ENCODE measurements around the gene CCDC142. TPM values are rescaled to one million over a fixed set of nuclear protein-coding genes. Genes with fewer than 3 reads are reported as not detected.

Gene CCDC142
- total and polyA plus RNA-seq, 9 of the 15 experiments (the other 6 are each of a cell fraction or from before 2014, with no cell fraction given): 0.55 to 11.7 (median 7.2) TPM

DNA sequence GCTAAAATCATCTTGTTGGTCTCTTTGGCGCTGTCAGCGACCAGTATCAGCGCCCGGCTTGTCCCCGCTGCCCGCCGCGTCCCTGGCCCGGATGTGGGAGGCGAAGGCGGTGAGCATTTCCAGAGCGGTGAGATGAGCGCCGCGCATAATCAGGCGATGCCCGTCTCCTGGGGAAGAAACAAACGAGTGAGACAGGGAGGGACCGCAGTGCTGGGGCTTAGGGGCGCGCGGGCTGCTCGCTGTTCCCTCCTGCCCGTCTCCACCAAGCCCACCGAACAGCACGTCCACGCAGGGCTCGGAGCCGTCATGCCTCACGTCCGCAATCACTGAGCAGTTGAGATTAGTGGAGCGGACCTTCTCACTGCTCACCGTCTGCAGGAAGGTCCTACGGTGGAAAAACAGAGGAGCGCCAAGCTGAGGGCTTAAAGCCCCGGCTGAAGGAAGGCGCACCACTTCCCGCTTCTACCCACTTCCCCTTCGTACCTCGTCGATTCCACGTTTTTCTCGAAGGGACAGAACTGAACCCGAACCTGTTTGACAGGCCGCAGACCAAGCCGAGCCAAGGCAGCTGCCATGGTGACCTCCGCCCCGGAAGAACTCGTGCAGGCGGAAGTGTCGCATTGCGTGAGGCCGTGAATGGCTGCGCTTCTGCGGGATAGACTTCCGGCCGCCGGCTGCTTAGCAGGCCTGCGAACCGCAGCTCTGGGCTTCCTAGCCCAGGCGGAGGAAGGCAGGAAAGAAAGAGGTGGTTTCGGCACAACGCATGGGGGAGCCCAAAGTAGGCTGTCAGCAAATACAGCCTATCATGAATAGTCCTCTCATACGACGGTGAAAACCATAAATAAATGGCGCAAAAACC lies 10.5 kb downstream of the CCDC142 start, which contains the start of gene MRPL53 (continued):
- TF ChIP-seq, protein P1, sequence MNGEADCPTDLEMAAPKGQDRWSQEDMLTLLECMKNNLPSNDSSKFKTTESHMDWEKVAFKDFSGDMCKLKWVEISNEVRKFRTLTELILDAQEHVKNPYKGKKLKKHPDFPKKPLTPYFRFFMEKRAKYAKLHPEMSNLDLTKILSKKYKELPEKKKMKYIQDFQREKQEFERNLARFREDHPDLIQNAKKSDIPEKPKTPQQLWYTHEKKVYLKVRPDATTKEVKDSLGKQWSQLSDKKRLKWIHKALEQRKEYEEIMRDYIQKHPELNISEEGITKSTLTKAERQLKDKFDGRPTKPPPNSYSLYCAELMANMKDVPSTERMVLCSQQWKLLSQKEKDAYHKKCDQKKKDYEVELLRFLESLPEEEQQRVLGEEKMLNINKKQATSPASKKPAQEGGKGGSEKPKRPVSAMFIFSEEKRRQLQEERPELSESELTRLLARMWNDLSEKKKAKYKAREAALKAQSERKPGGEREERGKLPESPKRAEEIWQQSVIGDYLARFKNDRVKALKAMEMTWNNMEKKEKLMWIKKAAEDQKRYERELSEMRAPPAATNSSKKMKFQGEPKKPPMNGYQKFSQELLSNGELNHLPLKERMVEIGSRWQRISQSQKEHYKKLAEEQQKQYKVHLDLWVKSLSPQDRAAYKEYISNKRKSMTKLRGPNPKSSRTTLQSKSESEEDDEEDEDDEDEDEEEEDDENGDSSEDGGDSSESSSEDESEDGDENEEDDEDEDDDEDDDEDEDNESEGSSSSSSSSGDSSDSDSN (IDR thresholded peaks at IDR 0.05; ENCODE audit: borderline replicate concordance in 1 of 2, low read depth in 2 of 2, low read length in 2 of 2): peak; percentile 81 to 82
- TF ChIP-seq HMG20A (CRISPR knock-in tag; conservative IDR thresholded peaks at IDR 0.05): no peak
- TF ChIP-seq TCF7L2 (IDR thresholded peaks at IDR 0.05; ENCODE audit: low read depth, low read length): no peak
- no peak for TF ChIP-seq ZC3H11A (IDR thresholded peaks at IDR 0.05; ENCODE audit: low read depth, low read length)
- no peak for TF ChIP-seq PCBP2 (IDR thresholded peaks at IDR 0.05; ENCODE audit: low read depth, low read length, poor library complexity, severe bottlenecking)
- TF ChIP-seq PRDM10 (IDR thresholded peaks at IDR 0.05; ENCODE audit: partially characterized antibody): peak; percentile 13
- TF ChIP-seq NCOA2 (IDR thresholded peaks at IDR 0.05; ENCODE audit: partially characterized antibody in 2 of 2): no peak
- no peak for TF ChIP-seq CHD4 (IDR thresholded peaks at IDR 0.05; ENCODE audit: insufficient read depth, insufficient replicate concordance, low read depth, low read length, poor library complexity, severe bottlenecking)
- TF ChIP-seq E2F6 (IDR thresholded peaks at IDR 0.05; ENCODE audit: borderline replicate concordance in 1 of 2, extremely low read depth in 1 of 2, insufficient read depth in 1 of 2, insufficient read length in 1 of 2, low read depth in 1 of 2, low read length in 1 of 2, poor library complexity in 1 of 2, severe bottlenecking in 1 of 2): peak; percentile 47 to 51
- peak; percentile 76 for TF ChIP-seq RBM22 (IDR thresholded peaks at IDR 0.05; ENCODE audit: low read depth, low read length, poor library complexity, severe bottlenecking)
- 0 out of 2 replicates have a peak, but pooled peaks have one; percentile 19 for TF ChIP-seq ZBTB1 (CRISPR knock-in tag; IDR thresholded peaks at IDR 0.05; ENCODE audit: borderline replicate concordance, low read depth)
- no peak for TF ChIP-seq ZNF79 (CRISPR knock-in tag; IDR thresholded peaks at IDR 0.05; ENCODE audit: low read depth)
- no peak for TF ChIP-seq ILF3 (IDR thresholded peaks at IDR 0.05; ENCODE audit: borderline replicate concordance)
- peak; percentile 97 for TF ChIP-seq ETV1 (tag; conservative IDR thresholded peaks at IDR 0.05; ENCODE audit: low read depth)
- TF ChIP-seq, protein P2, sequence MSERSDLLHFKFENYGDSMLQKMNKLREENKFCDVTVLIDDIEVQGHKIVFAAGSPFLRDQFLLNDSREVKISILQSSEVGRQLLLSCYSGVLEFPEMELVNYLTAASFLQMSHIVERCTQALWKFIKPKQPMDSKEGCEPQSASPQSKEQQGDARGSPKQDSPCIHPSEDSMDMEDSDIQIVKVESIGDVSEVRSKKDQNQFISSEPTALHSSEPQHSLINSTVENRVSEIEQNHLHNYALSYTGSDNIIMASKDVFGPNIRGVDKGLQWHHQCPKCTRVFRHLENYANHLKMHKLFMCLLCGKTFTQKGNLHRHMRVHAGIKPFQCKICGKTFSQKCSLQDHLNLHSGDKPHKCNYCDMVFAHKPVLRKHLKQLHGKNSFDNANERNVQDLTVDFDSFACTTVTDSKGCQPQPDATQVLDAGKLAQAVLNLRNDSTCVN (CRISPR knock-in tag; IDR thresholded peaks at IDR 0.05): peak; percentile 72; the same call in 1 of the 2 replicates
- TF ChIP-seq ZNF282 (CRISPR knock-in tag; IDR thresholded peaks at IDR 0.05): no peak
- no peak for TF ChIP-seq HNRNPUL1 (IDR thresholded peaks at IDR 0.05; ENCODE audit: low read length)

Data from K562 (cell line).